Neural crest cell (in vitro differentiated cells): ENCODE results near the gene UMODL1. TPM values are rescaled to one million over a fixed set of nuclear protein-coding genes. Genes with fewer than 3 reads are reported as not detected.

ENCODE experiments used
- DNase-seq: peaks from one replicate; pipeline ENCODE4 v3.0.0; 2021; ENCODE audit warnings: low read depth, mixed read lengths, low spot score
- H3K27ac Mint-ChIP-seq: one replicate; pipeline ENCODE4 v1.8.0; 2021; ENCODE audit warnings: mild to moderate bottlenecking, mixed read lengths; ENCODE audit not compliant: unreplicated experiment
- H3K27me3 Mint-ChIP-seq: 2 replicates; pipeline ENCODE4 v1.8.0; 2021; ENCODE audit warnings: low read depth, mild to moderate bottlenecking, mixed read lengths
- H3K36me3 Mint-ChIP-seq: 2 replicates; pipeline ENCODE4 v1.8.0; 2021; ENCODE audit warnings: low read depth, mild to moderate bottlenecking, mixed read lengths
- H3K4me1 Mint-ChIP-seq: 2 replicates; pipeline ENCODE4 v1.8.0; 2021; ENCODE audit warnings: mixed read lengths
- H3K4me3 Mint-ChIP-seq: one replicate; pipeline ENCODE4 v1.8.0; 2021; ENCODE audit warnings: mild to moderate bottlenecking, mixed read lengths
- H3K9me3 Mint-ChIP-seq: 2 replicates; pipeline ENCODE4 v1.8.0; 2021; ENCODE audit warnings: mixed read lengths
- CTCF ChIP-seq: fragments of 200-600 bp; sonication (generic); conservative IDR thresholded peaks from 2 replicates; pipeline ENCODE4 v1.5.0; 2021; ENCODE audit warnings: antibody characterized with exemption, mild to moderate bottlenecking
- total RNA-seq: library from RNA; stranded (reverse); gene quantifications from 2 replicates; pipeline ENCODE4 v1.2.1, GENCODE V29; 2021

UMODL1 gene
- total RNA-seq, 1 donor from 2014 or later = not detected

- TF ChIP-seq CTCF = no peak
Measured at GRCh38 chr21:42102991-42103390, 31.9 kb downstream of the UMODL1 start.

GRCh38 chr21:42103843-42104242 is 32.7 kb downstream of the UMODL1 start:
- Mint-ChIP-seq H3K36me3 (no peaks in the 10 kb centered on the region), H3K4me3 (no peak overlapping the region), H3K27ac (no peak overlapping the region), H3K27me3 (no peaks in the 10 kb centered on the region), H3K4me1 (peaks cover 12% of the 10 kb centered on the region), H3K9me3 (no peaks in the 10 kb centered on the region)
- DNase-seq = no peak
- no peak for TF ChIP-seq CTCF

More at GRCh38 chr21:42102991-42103390, 31.9 kb downstream of the UMODL1 start:
- Mint-ChIP-seq H3K36me3 (no peaks in the 10 kb centered on the region), H3K9me3 (no peaks in the 10 kb centered on the region), H3K4me3 (no peak overlapping the region), H3K27me3 (no peaks in the 10 kb centered on the region), H3K27ac (no peak overlapping the region), H3K4me1 (peaks cover 14% of the 10 kb centered on the region)
- DNase-seq = no peak

GRCh38 chr21:42105476-42106315 is 34.6 kb downstream of the UMODL1 start:
- no peak for TF ChIP-seq CTCF
- no peak overlapping the region for H3K4me3 Mint-ChIP-seq
- H3K27me3 Mint-ChIP-seq = no peaks in the 10 kb centered on the region
- no peaks in the 10 kb centered on the region for H3K36me3 Mint-ChIP-seq
- peaks cover 12% of the 10 kb centered on the region for H3K4me1 Mint-ChIP-seq
- no peak for DNase-seq
- no peak overlapping the region for H3K27ac Mint-ChIP-seq
- H3K9me3 Mint-ChIP-seq = no peaks in the 10 kb centered on the region

GRCh38 chr21:42106425-42106824 is 35.3 kb downstream of the UMODL1 start:
- Mint-ChIP-seq H3K4me1 (peaks cover 12% of the 10 kb centered on the region), H3K36me3 (no peaks in the 10 kb centered on the region), H3K27me3 (no peaks in the 10 kb centered on the region), H3K4me3 (no peak overlapping the region), H3K9me3 (no peaks in the 10 kb centered on the region), H3K27ac (no peak overlapping the region)
- TF ChIP-seq CTCF = no peak
- no peak for DNase-seq

GRCh38 chr21:42107177-42107880 is 36.2 kb downstream of the UMODL1 start:
- TF ChIP-seq CTCF = no peak
- no peak overlapping the region for H3K27ac Mint-ChIP-seq

More at GRCh38 chr21:42107177-42107880, 36.2 kb downstream of the UMODL1 start:
- Mint-ChIP-seq H3K4me1 (peaks cover 12% of the 10 kb centered on the region), H3K9me3 (no peaks in the 10 kb centered on the region), H3K4me3 (no peak overlapping the region), H3K27me3 (no peaks in the 10 kb centered on the region), H3K36me3 (no peaks in the 10 kb centered on the region)
- no peak for DNase-seq
